Measurements from ENCODE around the gene SYTL2.
"Not testable (repeated sequence)": the region's sequence is repeated elsewhere in the genome, so short reads cannot be mapped to it uniquely, and the experiment has no call there.

SYTL2 gene

DNA sequence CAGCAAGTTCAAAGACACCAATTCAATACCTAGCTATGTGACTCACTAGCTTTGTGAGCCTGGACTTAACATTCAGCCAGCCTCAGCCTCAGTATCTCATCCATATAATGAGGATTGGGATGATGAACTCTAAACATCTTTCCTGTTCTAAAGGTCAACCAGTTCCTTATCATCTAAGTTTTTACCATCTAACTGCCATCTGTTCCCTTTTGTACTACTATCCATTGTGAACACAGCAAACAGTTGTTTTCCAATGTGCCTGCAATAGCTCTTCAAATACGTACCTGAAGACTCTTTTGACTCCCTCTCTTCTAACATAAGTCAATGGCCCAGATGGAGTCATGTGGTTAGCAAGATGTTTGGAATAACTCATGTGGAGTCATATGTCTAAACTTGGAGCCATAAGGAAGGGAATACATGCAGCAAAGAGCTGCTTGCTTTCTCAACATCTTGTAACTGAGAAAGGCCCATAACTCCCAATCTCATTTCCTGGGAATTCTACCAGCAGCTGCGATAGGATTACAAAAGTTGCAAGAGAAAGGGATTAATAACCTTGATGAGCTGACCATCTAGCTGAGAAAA is 19.4 kb downstream of the SYTL2 start:
- DNase-seq (ENCODE audit: low read depth): no peak

DNA sequence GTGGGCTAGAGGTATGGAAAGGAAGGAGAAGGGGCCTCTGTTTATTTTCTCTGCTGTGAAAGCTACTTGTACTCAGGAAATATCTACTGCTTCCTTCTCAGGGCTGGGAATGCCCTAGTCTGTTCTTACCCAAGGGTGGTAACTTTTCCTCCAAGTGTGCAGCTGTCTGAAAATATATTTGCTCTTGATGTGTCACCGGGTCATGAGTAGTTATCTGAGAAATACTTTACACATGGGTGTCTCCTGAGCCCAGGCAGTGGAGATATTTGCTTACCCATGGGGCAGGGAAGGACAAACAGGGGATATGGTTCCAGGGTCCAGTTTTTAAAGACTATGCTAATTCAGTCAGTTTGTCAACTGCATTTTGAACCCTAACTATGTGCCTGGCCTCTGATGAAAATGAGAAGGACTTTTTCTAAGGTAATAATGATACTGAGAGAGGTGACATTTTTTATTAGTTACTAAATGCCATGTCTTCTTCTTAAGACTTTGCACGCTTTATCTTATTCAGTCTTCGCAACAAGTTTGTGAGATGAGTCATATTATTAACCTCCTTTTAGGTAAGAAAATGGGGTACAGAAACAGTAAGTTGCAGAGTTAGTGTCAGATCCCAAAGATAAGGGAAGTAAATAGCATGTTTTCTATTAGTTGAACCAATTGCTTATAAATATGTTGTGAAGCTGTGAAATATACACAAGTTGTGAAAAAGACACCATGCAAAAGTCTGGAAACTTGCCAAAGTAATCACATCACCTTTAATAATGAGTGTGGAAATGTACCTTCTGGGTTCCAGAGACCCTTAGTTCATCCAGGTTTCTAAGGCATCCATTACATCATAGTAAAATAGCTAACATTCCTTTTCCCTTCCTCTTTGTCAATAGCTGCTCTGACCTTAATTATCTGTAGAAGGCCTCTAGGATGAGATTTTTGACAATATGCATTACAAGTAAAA is 22.9 kb downstream of the SYTL2 start:
- DNase-seq (ENCODE audit: low read depth): no peak

DNA sequence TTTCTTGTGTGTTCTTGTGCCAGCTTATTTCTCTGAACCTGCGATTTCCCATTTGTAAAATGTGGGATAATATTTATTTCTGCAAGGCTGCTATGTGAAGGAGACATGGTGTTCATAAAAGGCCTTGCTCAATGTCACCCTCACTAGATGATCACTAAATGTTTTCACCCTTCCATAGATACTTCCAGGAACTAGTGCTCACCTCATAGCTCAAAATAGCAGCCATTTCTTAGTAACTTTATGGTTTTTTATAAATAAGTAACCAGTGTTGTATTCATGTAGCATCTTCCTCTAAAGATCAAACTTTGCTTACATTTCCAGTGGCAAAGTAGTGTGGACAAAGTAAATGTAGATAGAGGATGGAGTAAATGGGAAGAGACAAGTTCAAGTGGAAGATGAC is 23.8 kb downstream of the SYTL2 start:
- DNase-seq (ENCODE audit: low read depth): no peak

DNA sequence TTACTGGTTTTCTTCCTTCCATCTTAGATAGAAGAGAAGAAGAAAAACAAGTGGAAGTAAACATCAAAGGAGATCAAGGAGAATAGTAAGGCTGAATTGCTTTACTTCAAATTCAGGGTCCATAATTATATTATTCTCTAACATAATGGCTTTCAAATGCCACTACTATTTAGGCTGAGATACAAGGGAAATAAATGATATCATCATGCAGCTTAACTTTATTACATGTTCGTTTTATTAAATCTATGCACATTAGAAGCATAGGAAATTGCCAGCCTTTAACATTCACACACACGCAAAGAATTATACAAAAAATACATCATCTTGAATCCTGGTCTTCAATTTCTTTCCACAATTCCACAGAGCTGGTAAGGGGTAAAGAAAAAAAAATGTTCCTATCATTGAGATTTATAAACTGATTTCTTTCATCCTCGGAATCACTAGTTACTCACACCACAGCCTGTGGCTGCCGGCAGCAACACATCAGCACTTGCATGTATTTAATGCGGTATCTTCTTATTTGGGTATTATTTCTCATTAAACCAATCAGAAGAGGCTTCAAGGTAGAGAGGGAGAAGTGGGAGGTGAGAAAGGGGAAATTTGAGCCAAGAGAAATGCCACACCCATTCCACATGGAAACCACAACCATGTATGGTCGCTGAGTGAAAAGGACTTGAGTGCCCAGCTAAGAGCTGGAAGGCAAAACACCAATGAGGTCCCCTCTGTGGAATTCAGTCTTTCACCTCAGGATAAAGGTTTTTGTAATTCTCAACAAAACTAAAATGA is 26.3 kb downstream of the SYTL2 start:
- DNase-seq (ENCODE audit: low read depth): no peak

DNA sequence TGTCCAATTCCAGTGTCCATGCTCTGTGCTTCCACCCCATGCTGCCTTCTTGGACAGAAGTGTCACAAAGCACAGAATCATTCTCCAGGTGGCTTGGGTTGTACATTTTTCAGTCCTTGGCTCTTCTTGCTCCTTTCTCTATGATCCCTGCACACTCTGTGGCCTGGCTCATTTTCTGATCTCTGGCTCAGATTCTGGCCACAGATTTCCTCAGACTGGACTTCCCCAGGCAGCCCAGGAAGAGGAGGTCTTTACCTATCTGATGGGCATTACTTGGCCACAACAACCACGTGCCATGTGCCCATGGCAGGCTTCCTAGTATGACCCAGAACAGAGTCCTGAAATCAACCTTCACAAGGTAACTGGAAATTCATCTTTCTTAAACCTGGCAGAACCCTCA is 27.2 kb downstream of the SYTL2 start:
- no peak for DNase-seq (ENCODE audit: low read depth)

DNA sequence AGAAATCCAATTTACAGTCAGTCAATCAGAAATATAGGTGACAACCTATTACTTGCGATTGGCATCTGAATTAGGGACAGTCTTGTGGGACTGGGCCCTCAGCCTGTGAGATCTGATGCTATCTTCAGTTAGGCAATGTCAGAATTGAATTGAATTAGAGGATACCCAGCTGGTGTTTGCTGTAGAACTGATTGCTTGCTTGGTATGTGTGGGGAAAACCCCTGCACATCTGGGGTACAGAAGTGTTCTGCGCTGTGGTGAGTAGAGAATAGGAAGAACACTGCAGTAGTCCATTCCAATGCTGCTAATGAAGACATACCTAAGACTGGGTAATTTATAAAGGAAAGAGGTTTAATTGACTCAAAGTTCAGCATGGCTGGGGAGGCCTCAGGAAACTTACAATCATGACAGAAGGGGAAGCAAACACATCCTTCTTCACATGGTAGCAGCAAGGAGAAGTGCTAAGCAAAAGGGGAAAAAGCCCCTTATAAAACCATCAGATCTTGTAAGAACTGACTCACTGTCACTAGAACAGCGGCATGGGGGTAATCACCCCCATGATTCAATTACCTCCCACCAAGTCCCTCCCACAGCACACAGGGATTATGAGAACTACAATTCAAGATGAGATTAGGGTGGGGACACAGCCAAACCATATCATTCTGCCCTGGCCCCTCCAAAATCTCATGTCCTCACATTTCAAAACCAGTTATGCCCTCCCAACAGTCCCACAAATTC is 30.0 kb downstream of the SYTL2 start:
- not testable (repeated sequence) for DNase-seq (ENCODE audit: low read depth)

DNA sequence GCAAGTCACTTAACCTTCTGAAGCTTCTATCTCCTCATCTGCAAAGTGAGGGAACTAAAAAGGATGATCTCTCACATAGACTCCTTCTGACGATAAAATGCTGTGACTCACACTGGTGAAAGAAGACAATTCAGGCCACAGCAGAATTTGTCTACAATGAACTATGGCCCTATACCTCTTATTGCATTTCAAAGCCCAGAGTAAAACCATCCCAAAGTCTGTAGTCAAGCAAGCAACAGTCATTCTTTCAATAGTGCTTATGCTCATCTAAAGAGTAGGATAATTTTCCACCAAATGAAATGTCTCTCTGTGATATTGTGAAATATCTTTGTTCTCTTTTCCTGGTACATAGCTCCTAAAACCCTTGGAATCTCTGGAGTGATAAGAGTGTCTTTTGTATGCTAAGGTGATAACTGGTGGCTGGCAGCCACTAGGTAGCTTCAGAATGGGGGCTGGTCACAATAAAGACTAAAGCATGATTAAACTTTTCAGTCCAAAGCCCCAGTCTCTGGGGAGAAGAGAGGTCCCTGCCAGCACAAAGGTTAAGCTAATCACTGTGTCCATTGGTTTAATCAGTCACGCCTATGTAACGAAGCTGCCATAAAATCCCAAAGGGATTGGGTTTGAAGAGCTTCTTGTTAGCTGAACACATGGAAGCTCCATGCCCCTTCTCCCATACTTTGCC is 30.8 kb downstream of the SYTL2 start:
- peak; percentile 33 for DNase-seq (ENCODE audit: low read depth)

DNA sequence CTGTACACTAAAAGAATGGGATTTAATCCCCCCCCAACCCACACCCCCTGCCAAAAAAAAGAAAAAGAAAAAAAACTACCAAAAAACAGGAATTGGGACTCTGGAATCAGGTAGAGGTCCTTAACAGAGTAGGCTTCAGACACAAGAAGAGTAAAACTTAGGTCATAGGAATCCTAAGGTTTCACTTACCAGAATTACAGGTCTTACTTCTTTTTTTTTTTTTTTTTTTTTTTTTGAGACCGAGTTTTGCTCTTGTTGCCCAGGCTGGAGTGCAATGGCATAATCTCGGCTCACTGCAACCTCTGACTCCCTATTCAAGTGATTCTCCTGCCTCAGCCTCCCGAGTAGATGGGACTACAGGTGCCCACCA is 33.4 kb downstream of the SYTL2 start:
- not testable (repeated sequence) for DNase-seq (ENCODE audit: low read depth)

DNA sequence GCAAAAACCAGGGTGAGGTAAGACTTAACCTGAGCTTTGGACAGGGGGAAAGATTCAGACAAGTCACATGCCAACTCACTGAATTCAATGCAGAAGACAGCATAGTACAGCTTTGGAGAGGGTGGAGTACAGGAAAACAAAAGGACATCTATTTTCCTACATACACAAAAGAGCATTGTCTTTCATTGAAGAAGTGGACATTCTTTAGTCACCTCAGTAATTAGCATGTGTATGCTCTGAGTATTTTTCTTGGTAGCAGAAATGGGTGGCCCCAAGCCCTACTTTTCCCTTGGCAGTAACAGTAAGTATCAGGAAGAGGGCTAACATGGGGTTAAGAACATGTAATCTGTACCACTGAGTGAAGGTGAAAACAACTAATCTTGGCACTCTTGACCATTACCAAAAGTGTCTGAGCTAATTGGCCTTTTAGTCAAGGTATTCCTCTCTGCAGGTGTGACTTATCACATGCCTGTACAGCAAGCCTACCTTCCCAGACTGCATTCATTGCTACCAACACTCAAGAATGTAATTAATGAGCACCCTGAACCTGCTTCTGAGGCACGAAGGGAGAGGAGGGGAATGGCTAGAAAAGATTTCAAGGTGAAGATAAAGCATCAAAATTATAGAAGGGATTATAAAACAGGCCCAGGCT is 33.9 kb downstream of the SYTL2 start:
- no peak for DNase-seq (ENCODE audit: low read depth)

DNA sequence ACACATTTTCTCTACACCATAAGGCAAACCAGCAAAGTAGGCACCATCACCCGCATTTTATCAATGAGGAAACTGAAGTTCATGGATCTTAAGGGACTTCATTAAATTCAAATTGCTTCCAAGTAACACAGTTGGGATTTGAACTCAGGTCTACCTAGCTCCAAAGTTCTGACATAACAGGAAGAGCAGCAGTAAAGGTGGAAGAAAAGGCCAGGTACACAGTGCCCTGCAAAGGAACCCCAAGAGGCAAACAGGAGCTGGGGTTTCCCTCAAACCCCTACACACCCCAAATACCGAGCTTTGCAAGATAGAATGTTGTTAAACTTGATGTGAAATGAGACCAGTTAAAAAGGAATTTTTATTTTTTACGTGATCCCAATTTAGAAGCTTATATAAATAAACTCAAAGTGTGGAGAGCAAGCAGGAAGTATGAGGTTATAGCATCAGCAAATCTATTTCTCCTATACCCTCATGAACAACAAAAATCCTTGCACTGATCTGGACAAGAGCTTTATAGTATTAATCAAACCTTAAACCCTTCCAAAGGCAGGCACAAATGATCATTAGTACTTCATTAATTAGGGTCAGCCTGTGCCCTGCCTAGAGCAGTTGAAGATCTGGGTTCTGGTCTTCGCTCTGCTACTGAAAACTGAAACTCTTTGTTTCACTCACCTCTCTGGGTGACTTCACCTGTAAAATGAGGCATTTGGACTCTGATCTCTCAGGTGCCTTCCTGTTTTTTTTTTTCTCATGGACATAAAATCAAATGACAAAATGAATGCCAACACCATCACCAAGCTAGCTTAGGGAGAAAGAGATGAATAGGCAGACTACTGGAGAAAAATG is 36.5 kb downstream of the SYTL2 start:
- no peak for DNase-seq (ENCODE audit: low read depth)

DNA sequence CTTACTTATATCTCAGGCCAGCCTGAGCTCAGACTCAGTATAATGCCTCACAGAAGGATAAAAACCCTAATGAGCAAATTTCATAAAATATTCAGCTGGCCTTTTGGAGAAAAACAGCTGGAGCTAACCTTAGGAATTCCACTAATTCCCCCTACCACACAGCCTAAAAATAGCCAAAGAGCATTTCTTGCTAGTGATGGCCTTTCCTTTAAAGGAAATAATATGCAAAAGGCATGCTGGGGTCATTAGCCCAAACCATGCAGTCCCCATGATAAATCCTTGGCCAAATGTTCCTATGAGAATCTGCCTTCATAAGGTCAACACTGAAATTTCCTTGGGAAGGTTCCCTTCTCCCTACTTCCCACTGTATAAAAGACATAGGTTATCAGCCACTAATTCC is 38.2 kb downstream of the SYTL2 start:
- peak; percentile 32 for DNase-seq (ENCODE audit: low read depth)

DNA sequence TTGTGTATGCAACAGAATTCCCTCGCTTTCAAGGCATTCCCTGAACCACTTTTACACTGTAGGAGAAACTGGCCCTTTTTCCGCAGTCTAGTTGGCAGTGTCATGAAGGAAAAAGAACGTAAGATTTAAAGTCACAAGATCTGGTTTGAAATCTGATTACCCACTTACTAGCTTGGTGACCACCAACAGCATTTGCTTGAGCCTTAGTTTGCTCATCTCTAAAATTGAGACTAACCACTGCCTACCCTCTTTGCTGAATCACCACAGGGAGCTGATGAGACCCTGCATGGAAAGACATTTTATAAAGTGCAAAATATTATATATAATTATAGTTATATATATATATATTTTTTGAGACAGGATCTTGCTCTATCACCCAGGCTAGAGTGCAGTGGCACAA is 39.4 kb downstream of the SYTL2 start:
- no peak for DNase-seq (ENCODE audit: low read depth)

DNA sequence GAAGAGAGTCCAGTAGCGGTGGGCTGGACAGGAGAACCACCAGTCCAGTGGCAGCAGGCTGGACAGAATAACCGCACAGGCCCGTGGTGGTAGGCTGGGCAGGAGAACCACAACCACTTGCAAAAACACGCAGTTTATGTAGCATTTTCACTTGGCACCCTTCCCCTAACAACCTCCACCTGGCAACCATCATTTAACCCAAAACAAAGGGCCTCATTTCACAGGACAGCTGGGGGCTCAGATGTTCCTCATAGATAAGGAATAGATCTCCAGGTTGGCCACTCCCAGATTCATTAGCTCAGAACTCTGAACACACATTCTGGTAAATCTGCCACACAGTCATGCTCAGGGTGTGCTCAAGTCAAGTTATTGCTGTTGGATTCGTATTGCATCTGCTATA is 41.2 kb downstream of the SYTL2 start:
- DNase-seq (ENCODE audit: low read depth): no peak

DNA sequence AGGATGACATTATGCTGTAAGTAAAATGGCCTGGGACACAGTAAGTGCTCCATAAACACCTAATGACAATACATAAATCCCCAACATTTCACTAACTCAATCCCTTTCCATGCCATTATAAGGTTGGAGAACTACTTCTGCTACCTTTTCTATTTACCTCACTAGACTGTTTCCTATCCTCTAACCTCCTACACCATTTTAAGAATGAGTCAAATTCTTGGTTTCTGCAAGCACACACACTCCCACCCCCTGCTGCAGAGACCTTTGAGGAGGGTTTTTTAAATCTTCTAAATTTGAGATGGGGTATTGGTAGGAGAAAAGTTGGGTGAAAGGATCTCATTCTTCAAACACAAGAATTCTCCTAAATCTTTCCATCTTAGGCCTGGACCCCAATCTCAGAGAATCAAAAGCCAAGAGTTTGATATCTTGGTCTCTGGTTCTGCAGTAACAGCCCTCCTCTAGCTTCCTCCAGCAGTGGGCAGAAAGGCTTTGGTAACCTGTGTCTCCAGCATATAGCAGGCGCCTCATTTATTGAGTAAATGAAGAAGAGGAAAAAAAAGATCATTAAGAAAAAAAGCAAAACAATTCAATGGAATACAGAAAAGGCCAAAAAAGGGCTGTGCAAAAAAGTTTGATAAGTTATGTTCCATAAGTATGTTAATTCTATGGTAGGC is 42.3 kb downstream of the SYTL2 start:
- DNase-seq (ENCODE audit: low read depth): no peak

DNA sequence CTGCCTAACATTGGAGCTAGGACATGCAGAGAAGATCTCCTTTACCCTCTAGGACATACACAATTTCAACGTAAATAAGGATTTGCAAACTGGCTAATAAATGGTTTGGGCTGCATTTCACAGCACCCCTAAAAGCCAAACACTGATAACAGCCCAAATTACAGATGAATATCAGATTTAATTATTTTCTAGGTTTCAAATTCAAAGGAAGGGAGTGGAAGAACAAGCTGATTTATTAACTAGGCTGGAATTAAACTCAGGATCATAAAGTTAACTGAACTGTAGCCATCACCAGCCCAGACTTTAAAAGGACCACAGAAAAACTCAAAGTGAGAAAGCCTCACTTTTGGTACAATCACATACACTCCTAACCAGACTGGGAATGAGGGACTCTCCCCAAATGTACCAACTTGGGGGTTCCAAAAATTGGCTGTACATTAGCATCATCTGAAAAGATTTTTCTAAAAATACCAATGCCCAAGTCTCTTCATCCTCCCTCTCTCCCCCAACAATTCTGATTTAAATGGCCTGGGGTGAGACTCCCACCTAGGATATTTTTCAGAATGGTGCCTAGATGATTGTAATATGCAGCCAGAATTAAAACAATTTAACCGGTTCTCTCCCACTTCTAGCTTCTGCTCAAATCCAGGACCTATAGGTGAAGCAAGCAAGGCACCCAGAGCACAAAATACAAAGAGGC is 43.5 kb downstream of the SYTL2 start:
- DNase-seq (ENCODE audit: low read depth): no peak

DNA sequence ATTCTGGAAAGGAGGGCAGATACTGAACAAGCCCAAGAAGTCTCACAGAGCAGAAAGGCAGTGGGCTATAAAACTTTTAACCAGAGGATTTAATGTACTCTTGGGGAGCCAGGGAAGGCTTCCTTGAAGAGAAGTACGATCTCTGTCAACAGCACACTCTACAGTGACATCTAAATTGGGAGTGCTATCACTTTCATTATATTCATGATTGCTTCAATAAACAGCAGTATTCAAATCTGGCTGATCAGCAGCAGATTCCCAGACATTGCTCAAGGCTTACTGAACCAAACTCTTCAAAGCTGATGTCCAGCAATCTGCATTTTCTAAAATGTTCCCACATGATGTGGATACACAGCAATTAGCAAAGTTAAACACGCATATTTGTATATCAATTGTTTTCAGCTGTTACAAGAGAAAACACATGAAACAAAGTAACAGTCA is 44.2 kb downstream of the SYTL2 start:
- peak; percentile 84 for DNase-seq (ENCODE audit: low read depth)

DNA sequence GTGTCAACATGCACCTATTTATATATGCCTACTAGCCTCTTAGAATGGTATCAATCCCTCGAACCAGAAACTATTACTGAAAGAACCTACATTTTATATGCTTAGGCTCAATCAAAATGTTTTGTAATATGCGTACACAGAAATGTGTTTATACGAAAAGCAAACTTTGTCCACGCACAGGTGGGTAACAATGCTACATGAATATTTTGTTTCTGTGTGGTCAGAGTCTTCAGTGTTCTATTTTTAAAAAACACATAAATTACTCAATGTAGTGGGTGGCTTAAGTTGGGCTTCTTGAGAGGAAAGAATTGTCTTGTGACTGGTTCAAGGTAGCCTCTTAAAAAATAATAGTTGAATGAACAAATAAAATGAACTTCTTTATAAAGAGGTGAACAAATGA is 46.1 kb downstream of the SYTL2 start:
- DNase-seq (ENCODE audit: low read depth): no peak

DNA sequence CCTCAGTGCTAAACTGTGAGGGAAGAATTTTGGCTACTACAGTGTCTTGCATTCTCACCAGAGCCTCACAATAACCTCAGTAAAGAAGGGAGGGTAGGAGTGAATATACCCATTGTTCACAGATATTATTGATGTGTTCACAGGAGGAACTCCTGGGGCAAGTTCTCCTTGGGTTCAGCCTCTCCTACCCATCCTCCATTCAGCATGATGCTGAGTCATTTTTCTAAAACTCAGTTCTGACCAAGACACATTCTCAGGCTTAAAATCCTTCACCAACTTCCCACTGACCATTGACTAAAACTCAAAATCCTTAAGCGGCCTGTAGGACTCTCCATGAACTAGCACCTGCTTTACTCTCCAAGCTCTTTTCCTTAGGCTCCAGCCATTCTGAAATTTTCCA is 48.7 kb downstream of the SYTL2 start:
- no peak for DNase-seq (ENCODE audit: low read depth)

DNA sequence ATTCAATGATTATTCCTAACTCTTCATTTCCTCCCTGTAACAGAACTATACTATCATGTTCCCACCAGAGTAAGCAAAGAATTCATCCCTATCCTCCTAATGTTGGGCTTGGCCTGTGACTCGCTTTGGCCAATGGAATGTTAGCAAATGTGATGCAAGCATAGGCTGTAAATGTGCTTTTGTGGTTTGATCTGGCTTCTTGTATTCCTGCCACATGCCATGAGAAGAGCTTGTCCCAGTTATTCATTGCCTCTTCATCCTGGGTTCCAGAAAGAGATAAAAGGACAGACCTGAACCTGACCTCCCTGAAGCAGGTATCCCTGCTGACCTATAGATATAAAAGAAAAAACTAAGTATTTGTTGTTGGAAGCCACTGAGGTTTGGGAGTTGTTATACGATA is 51.0 kb downstream of the SYTL2 start:
- peak; percentile 76 for DNase-seq (ENCODE audit: low read depth)
